HEK293 (cell line): ENCODE measurements around the gene SLC10A7.
A peak's percentile ranks its signal among the peaks of the same experiment; 100 is the strongest.

Experiments
- CTCF ChIA-PET: fragments of 350-600 bp; formaldehyde crosslinking; extraction: SDS; loops from one replicate; lab custom pipeline; 2021; ENCODE audit warnings: antibody characterized with exemption; lab: Yijun Ruan, JAX
- POLR2A ChIA-PET: fragments of 300-600 bp; formaldehyde crosslinking; extraction: SDS; loops from one replicate; lab custom pipeline; 2020; ENCODE audit warnings: antibody characterized with exemption, inconsistent platforms; lab: Yijun Ruan, JAX
- H3K27ac ChIP-seq: fragments of 200-500 bp; sonication (Bioruptor generic); 2 replicates; pipeline ENCODE4 v1.5.1; 2014; ENCODE audit warnings: low read depth, low read length, control low read depth, inconsistent platforms; ENCODE audit errors: extremely low read depth
- H3K36me3 ChIP-seq, 2 experiments: fragments of 200-500 bp in 1 of 2; sonication (Bioruptor generic) in 1 of 2; 1 replicate in 1 of 2; 2 replicates in 1 of 2; pipeline ENCODE4 v1.5.1; 2014 to 2017; ENCODE audit warnings: inconsistent platforms in 2 of 2, low read length in 2 of 2; ENCODE audit not compliant: control insufficient read depth in 2 of 2, insufficient read depth in 1 of 2
- H3K4me1 ChIP-seq: fragments of 200-500 bp; sonication (Bioruptor generic); 2 replicates; pipeline ENCODE4 v1.5.1; 2014; ENCODE audit warnings: mild to moderate bottlenecking, low read length, inconsistent platforms; ENCODE audit not compliant: control insufficient read depth, insufficient read depth
- H3K4me3 ChIP-seq: 2 replicates; pipeline ENCODE4 v1.5.1; 2011; ENCODE audit warnings: low read depth, mild to moderate bottlenecking, control low read depth, low read length, moderate library complexity
- H3K9me3 ChIP-seq: fragments of 200-500 bp; sonication (Bioruptor generic); 2 replicates; pipeline ENCODE4 v1.5.1; 2014; ENCODE audit warnings: low read depth, low read length, inconsistent platforms; ENCODE audit not compliant: control insufficient read depth, insufficient read depth
- GLIS1 ChIP-seq: fragments of 450-650 bp; formaldehyde crosslinking; IDR thresholded peaks from 2 replicates; pipeline ENCODE4 v1.5.1; 2016; ENCODE audit warnings: missing biosample characterization, missing genetic modification characterization
- KLF8 ChIP-seq: fragments of 450-650 bp; formaldehyde crosslinking; IDR thresholded peaks from 2 replicates; pipeline ENCODE4 v1.5.1; 2016; ENCODE audit warnings: missing biosample characterization, missing genetic modification characterization
- REST ChIP-seq: fragments of 450-650 bp; formaldehyde crosslinking; IDR thresholded peaks from 2 replicates; pipeline ENCODE4 v1.5.1; 2016; ENCODE audit warnings: missing biosample characterization, missing genetic modification characterization
- SETDB1 ChIP-seq: IDR thresholded peaks from one replicate; pipeline ENCODE4 v1.6.1; 2017; ENCODE audit warnings: mild to moderate bottlenecking, low read length, moderate library complexity, mixed read lengths; ENCODE audit not compliant: insufficient read length
- SP2 ChIP-seq: fragments of 450-650 bp; formaldehyde crosslinking; IDR thresholded peaks from 2 replicates; pipeline ENCODE4 v1.5.1; 2016; ENCODE audit warnings: missing biosample characterization, missing genetic modification characterization
- TRIM28 ChIP-seq: IDR thresholded peaks from 2 replicates; pipeline ENCODE4 v1.6.1; 2011; ENCODE audit warnings: low read length, control low read depth, borderline replicate concordance
- ZBTB11 ChIP-seq: fragments of 450-650 bp; formaldehyde crosslinking; conservative IDR thresholded peaks from 2 replicates; pipeline ENCODE4 v1.5.1; 2016; ENCODE audit warnings: low read depth, missing biosample characterization, missing genetic modification characterization
- ZBTB49 ChIP-seq: fragments of 450-650 bp; formaldehyde crosslinking; IDR thresholded peaks from 2 replicates; pipeline ENCODE4 v1.5.1; 2016; ENCODE audit warnings: missing biosample characterization, missing genetic modification characterization, low read depth
- ZBTB7A ChIP-seq: fragments of 450-650 bp; formaldehyde crosslinking; IDR thresholded peaks from 2 replicates; pipeline ENCODE4 v1.5.1; 2016; ENCODE audit warnings: low read depth, missing biosample characterization, missing genetic modification characterization
- ZBTB8A ChIP-seq: fragments of 450-650 bp; formaldehyde crosslinking; IDR thresholded peaks from 2 replicates; pipeline ENCODE4 v1.5.1; 2016; ENCODE audit warnings: missing biosample characterization, missing genetic modification characterization
- ZFHX2 ChIP-seq: fragments of 450-650 bp; formaldehyde crosslinking; conservative IDR thresholded peaks from 2 replicates; pipeline ENCODE4 v1.5.1; 2016; ENCODE audit warnings: missing biosample characterization, missing genetic modification characterization
- ZFP41 ChIP-seq: fragments of 450-650 bp; formaldehyde crosslinking; IDR thresholded peaks from 2 replicates; pipeline ENCODE4 v1.5.1; 2016; ENCODE audit warnings: missing biosample characterization, missing genetic modification characterization, borderline replicate concordance
- ZNF146 ChIP-seq: fragments of 450-650 bp; formaldehyde crosslinking; IDR thresholded peaks from 2 replicates; pipeline ENCODE4 v1.5.1; 2016; ENCODE audit warnings: missing biosample characterization, missing genetic modification characterization
- ZNF19 ChIP-seq: fragments of 450-650 bp; formaldehyde crosslinking; IDR thresholded peaks from 2 replicates; pipeline ENCODE4; 2016; ENCODE audit warnings: missing biosample characterization, missing genetic modification characterization, low read depth
- ZNF274 ChIP-seq, 2 experiments: fragments of 200-500 bp in 1 of 2; fragments of 450-650 bp in 1 of 2; sonication (Bioruptor generic) in 1 of 2; formaldehyde crosslinking in 1 of 2; IDR thresholded peaks; 2 replicates each; pipeline versions ENCODE4 v1.5.1 to v1.6.1; 2014 to 2016; ENCODE audit warnings: borderline replicate concordance in 1 of 2, inconsistent platforms in 1 of 2, low read length in 1 of 2, missing biosample characterization in 1 of 2, missing genetic modification characterization in 1 of 2
- ZNF280C ChIP-seq: fragments of 450-650 bp; formaldehyde crosslinking; IDR thresholded peaks from 2 replicates; pipeline ENCODE4 v1.5.1; 2016; ENCODE audit warnings: missing biosample characterization, missing genetic modification characterization
- ZNF514 ChIP-seq: fragments of 450-650 bp; formaldehyde crosslinking; IDR thresholded peaks from 2 replicates; pipeline ENCODE4 v1.5.1; 2016; ENCODE audit warnings: missing biosample characterization, missing genetic modification characterization

Gene SLC10A7

GRCh38 chr4:146486565-146486964 lies 35.2 kb downstream of the SLC10A7 start (continued):
- no peak for TF ChIP-seq ZBTB49
- TF ChIP-seq ZNF146 (tag by site-specific recombination): no peak
- TF ChIP-seq ZNF280C: no peak
- TF ChIP-seq SP2 (tag by site-specific recombination): no peak
- TF ChIP-seq KLF8: no peak
- no peak for TF ChIP-seq ZFHX2

- Histone ChIP-seq H3K27ac (no peak overlapping the region), H3K4me3 (no peak overlapping the region), H3K9me3 (no peaks in the 10 kb centered on the region), H3K36me3 (no peaks in the 10 kb centered on the region), H3K4me1 (no peaks in the 10 kb centered on the region)
- CTCF ChIA-PET: interaction anchor here (0.6 to 1.0 kb wide), 2 partner anchors 22 to 929 kb away, joined by 3 read pairs; no protein-coding TSS in a partner anchor
- POLR2A ChIA-PET: no interaction called here
- no peak for TF ChIP-seq REST (tag by site-specific recombination)
- TF ChIP-seq ZNF274 (IDR thresholded peaks at IDR 0.05; ENCODE audit: low read length): no peak
- TF ChIP-seq ZNF274 (tag by site-specific recombination; IDR thresholded peaks at IDR 0.05; ENCODE audit: borderline replicate concordance): no peak
- TF ChIP-seq ZNF19 (tag by site-specific recombination): no peak
- TF ChIP-seq TRIM28: no peak
- no peak for TF ChIP-seq ZFP41 (tag by site-specific recombination)
- TF ChIP-seq ZNF514: no peak
Observed at GRCh38 chr4:146485968-146486367, 35.8 kb downstream of the SLC10A7 start.

- H3K27ac ChIP-seq: no peak overlapping the region
- H3K4me3 ChIP-seq: no peak overlapping the region
- CTCF ChIA-PET: no interaction called here
- H3K4me1 ChIP-seq: 0 out of 2 replicates have a peak, but pooled peaks cover 3% of the 10 kb centered on the region
- H3K9me3 ChIP-seq: no peaks in the 10 kb centered on the region
- no peaks in the 10 kb centered on the region for H3K36me3 ChIP-seq
- TF ChIP-seq ZBTB8A (no peak), ZBTB7A (tag by site-specific recombination) (no peak), GLIS1 (no peak), ZBTB11 (no peak), SETDB1 (peak; percentile 95)
- POLR2A ChIA-PET: no interaction called here
Observed at GRCh38 chr4:146482788-146483187, 39.0 kb downstream of the SLC10A7 start.
